Ovary (tissue), 9 donors: ENCODE measurements around the gene MRTFA. TPM values are rescaled to one million over a fixed set of nuclear protein-coding genes. Genes with fewer than 3 reads are reported as not detected.

Source experiments
- DNase-seq, 5 donors: peaks; one replicate each; pipeline ENCODE4 v3.0.0-alpha.2; 2019 to 2020
- H3K27ac ChIP-seq, 2 donors: fragments of 200-600 bp; one replicate each; pipeline versions ENCODE4 v1.5.1 to v1.8.0; 2019 to 2022
- H3K27me3 ChIP-seq: fragments of 200-600 bp; one replicate; pipeline ENCODE4 v1.8.0; 2022
- H3K36me3 ChIP-seq: fragments of 200-600 bp; sonication (generic); one replicate; pipeline ENCODE4 v1.5.1; 2019
- H3K4me1 ChIP-seq: one replicate; pipeline ENCODE4 v1.8.1; 2013; ENCODE audit warnings: mild to moderate bottlenecking, moderate library complexity; ENCODE audit not compliant: insufficient read depth
- H3K4me3 ChIP-seq: fragments of 200-600 bp; sonication (generic); one replicate; pipeline ENCODE4 v1.5.1; 2017
- H3K9me3 ChIP-seq, 2 donors: fragments of 200-600 bp in 1 of 2; sonication (generic) in 1 of 2; one replicate each; pipeline versions ENCODE4 v1.5.1 to v1.8.1; 2013 to 2019; ENCODE audit warnings: mild to moderate bottlenecking in 1 of 2, moderate library complexity in 1 of 2
- EP300 ChIP-seq: sonication (generic); formaldehyde crosslinking; IDR thresholded peaks from one replicate; pipeline ENCODE4 v1.6.1; 2017; ENCODE audit warnings: antibody characterized with exemption
- POLR2A ChIP-seq: fragments of 450-650 bp; IDR thresholded peaks from one replicate; pipeline ENCODE4 v1.6.1; 2017; ENCODE audit warnings: antibody characterized with exemption, mild to moderate bottlenecking, moderate library complexity
- WGBS, 3 donors: extraction: QIAGEN DNeasy Blood & Tissue Kit in 1 of 3; methylation state at CpG; one replicate each; pipeline versions ENCODE4 v1.1.5 to v1.1.7; 2013 to 2017; 5-methylcytosine and 5-hydroxymethylcytosine counted together
- intact Hi-C, 4 donors: fragments of 100-400 bp; cut with DNase I; formaldehyde crosslinking; loops; one replicate each; pipeline versions ENCODE4 v1.11.0 to v1.15.1; 2022 to 2023
- polyA plus RNA-seq, 2 donors: library from polyadenylated mRNA; stranded (reverse); fragments of 200-250 nt in 1 of 2; fragments of 350-450 nt in 1 of 2; fragmentation: Illumina TruSeq in 1 of 2; extraction: RNeasy Lipid Tissue Mini Kit (QIAGEN cat#74804) in 1 of 2; gene quantifications; one replicate each; pipeline ENCODE4 v1.2.3, GENCODE V29; 2013 to 2014
- total RNA-seq, 7 donors: library from RNA; depleted of rRNA in 2 of 7; stranded (reverse); fragments of >200 nt in 2 of 7; fragmentation: NEBNext Ultra II Directional in 3 of 7; extraction: Animal tissue kit (Norgen Biotek cat#: 25700) in 3 of 7; gene quantifications; one replicate each; pipeline versions ENCODE4 v1.1.0 to v1.2.4, GENCODE V29; 2016 to 2023
- TF ChIP-seq, protein P1 (sequence below), 3 donors: fragments of 450-650 bp in 2 of 3; fragments of 200-600 bp in 1 of 3; IDR thresholded peaks; one replicate each; pipeline versions ENCODE4 v1.5.1 to v1.8.0; 2016 to 2022; ENCODE audit warnings: antibody characterized with exemption in 3 of 3, mild to moderate bottlenecking in 1 of 3
- donor health status: DM: no; HTN: no; CAD: no; lungs with moderate emphysema.
- donor health status: DM: no; HTN: no; CAD: no.
- donor health status: Bipolar disorder and iron deficiency.
- donor health status: DM: yes; HTN: yes; CAD: no.
- donor health status: DM: no; HTN: no; CAD: no.
- donor health status: DM: yes; HTN: yes; CAD: no.

The MRTFA gene
- total and polyA plus RNA-seq, 9 donors, result 15.4 to 59.7 (median 54.9) TPM

DNA sequence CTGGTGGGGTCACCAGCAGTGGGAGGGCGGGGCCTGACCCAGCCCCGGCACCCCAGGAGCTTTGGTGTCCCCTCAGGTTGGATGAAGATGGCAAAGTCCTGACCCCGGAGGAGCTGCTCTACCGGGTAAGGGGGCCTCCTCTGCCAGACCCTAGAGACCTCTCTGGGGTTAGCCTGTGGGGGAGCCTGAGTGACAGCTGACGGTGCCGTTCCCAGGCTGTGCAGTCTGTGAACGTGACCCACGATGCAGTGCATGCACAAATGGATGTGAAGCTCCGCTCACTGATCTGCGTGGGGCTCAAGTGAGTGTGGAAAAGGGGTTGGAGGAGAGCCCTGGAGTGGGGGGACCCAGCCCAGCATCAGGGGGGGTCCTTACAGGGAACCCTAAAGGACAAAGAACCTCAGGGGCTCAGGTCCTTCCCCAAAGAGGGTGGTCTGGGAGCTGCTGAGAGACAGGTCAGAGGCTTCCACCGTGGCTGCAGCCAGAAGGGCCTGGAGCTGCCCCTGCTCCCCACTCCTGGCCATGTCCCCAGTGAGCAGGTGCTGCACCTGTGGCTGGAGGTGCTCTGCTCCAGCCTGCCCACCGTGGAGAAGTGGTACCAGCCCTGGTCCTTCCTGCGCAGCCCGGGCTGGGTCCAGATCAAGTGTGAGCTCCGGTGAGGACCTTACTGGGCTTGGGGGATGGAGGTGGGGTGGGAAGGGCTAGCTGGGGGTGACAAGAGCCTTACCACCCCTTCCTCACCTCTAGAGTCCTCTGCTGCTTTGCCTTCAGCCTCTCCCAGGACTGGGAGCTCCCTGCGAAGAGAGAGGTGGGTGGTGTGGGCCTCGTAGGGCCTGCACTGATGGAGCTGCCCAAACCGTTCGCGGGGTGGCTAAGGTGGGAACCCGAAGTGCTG is 227.6 kb downstream of the MRTFA start:
- no peak for TF ChIP-seq POLR2A
- TF ChIP-seq EP300, result no peak
- TF ChIP-seq, protein P1, sequence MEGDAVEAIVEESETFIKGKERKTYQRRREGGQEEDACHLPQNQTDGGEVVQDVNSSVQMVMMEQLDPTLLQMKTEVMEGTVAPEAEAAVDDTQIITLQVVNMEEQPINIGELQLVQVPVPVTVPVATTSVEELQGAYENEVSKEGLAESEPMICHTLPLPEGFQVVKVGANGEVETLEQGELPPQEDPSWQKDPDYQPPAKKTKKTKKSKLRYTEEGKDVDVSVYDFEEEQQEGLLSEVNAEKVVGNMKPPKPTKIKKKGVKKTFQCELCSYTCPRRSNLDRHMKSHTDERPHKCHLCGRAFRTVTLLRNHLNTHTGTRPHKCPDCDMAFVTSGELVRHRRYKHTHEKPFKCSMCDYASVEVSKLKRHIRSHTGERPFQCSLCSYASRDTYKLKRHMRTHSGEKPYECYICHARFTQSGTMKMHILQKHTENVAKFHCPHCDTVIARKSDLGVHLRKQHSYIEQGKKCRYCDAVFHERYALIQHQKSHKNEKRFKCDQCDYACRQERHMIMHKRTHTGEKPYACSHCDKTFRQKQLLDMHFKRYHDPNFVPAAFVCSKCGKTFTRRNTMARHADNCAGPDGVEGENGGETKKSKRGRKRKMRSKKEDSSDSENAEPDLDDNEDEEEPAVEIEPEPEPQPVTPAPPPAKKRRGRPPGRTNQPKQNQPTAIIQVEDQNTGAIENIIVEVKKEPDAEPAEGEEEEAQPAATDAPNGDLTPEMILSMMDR (IDR thresholded peaks at IDR 0.05), result no peak
- Histone ChIP-seq H3K9me3 (no peaks in the 10 kb centered on the region), H3K36me3 (no peaks in the 10 kb centered on the region), H3K4me3 (no peak overlapping the region), H3K4me1 (no peaks in the 10 kb centered on the region), H3K27me3 (no peaks in the 10 kb centered on the region), H3K27ac (no peak overlapping the region)
- no peak for DNase-seq
- intact Hi-C loops, result no loop called here
- 79 to 86% (median 80%) methylated on average over 21 of the region's 21 CpGs for WGBS, 3 donors

DNA sequence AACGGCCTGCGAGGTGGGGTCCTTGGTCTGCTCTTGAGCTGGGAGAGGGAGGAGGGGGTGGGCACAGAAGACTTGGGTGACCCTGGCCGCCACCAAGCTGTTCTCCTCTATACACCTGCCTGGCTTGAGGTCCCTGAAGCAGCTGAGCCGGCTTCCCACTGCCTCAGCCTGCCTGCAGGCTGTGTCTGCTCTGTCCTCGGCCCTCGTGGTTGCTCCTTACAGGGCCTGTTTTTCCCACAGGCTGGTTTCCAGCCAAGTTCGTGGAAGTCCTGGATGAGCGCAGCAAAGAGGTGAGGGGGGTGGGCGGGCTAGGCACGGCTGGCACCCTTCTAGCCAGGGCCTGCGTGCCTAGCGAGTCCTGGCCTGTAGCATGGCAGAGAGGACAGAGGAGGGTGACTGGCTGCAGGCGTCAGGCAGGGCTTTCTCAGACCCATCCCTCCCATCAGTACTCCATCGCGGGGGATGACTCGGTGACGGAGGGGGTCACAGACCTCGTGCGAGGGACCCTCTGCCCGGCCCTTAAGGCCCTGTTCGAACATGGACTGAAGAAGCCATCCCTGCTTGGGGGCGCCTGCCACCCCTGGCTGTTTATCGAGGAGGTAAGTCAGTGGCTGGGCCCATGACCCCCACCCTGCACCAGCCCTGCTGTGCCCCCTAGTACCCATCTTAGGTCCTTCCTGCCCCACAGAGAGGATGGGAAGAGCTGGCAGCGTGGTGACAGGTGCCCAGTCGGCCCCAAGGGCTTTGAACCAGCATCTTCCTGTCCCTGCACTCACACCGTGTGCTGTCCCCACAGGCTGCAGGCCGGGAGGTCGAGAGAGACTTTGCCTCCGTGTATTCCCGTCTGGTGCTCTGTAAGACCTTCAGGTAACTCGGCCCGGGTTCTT is 228.4 kb downstream of the MRTFA start:
- intact Hi-C loops, result no loop called here

DNA sequence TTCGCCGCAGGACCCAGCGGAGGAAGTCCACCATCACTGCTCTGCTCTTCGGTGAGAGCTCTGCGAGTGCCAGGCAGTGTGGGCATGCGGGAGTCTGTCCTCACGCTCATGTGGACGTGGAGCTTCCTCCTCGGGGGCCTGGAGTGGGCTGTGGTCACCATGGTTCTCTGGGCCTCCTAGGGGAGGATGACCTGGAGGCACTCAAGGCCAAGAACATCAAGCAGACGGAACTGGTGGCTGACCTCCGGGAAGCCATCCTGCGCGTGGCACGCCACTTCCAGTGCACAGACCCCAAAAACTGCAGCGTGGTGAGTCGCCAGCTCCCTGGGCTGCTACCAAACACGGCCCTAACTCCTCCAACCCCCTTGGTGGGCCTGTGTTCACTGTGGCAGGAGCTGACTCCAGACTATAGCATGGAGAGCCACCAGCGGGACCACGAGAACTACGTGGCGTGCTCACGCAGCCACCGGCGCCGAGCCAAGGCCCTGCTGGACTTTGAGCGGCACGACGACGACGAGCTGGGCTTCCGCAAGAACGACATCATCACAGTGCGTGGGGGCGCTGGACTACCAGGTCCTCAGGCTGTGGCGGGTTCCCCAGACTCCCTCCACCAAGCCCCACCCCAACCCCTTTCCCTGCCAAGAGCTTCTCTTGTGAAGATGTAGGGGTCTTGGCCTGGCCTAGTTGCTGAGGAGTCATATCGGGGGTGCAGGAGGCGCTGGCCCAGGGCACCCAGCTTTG is 229.3 kb downstream of the MRTFA start:
- H3K27me3 ChIP-seq, result no peaks in the 10 kb centered on the region
- H3K4me3 ChIP-seq, result no peak overlapping the region
- TF ChIP-seq EP300 (no peak), POLR2A (no peak)
- TF ChIP-seq, protein P1 (IDR thresholded peaks at IDR 0.05), result no peak
- no peaks in the 10 kb centered on the region for H3K36me3 ChIP-seq
- no peak for DNase-seq
- H3K9me3 ChIP-seq, result no peaks in the 10 kb centered on the region
- intact Hi-C loops, result no loop called here
- H3K27ac ChIP-seq, result no peak overlapping the region
- WGBS, 3 donors, result 92 to 94% (median 93%) methylated on average over 37 of the region's 37 CpGs
- H3K4me1 ChIP-seq, result no peaks in the 10 kb centered on the region

More for the DNA sequence above, 228.4 kb downstream of the MRTFA start:
- H3K36me3 ChIP-seq, result no peaks in the 10 kb centered on the region
- TF ChIP-seq POLR2A (no peak), EP300 (no peak)
- TF ChIP-seq, protein P1 (IDR thresholded peaks at IDR 0.05), result no peak
- no peaks in the 10 kb centered on the region for H3K4me1 ChIP-seq
- H3K27me3 ChIP-seq, result no peaks in the 10 kb centered on the region
- no peak overlapping the region for H3K27ac ChIP-seq
- H3K4me3 ChIP-seq, result no peak overlapping the region
- no peaks in the 10 kb centered on the region for H3K9me3 ChIP-seq
- DNase-seq, result no peak
- WGBS, 3 donors, result 82 to 86% (median 82%) methylated on average over 32 of the region's 32 CpGs
